ENCODE results near the gene DNAH10.

Gene DNAH10

DNA sequence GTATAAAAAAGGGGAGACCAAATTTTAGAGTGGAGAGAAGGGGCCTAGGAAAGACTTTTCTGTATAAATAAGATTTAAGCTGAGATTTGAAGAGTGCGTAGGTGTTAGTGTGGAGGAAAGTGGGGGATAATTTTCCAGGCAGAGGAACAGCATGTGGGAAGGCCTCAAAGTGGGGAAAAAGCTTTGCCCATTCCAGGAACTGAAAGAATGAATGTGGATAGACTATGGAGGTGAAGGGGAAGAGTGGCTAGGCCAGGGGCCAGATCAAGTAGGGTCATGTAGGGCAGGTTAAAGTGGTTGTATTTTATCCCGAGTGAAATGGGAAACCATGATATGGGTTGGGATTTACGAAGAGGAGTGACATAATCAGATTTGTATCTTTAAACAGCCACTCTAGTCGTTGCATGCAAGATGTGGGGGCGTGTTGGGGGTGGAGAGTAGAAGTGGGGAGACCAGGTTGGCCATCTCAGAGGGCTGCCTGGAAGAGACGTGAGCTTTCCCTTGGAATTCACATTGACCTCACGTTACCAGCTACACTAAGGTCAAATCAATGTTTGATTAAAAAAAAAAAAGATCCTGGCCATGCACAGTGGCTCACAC lies 214.2 kb downstream of the DNAH10 start:
- DNase-seq, result no peak

DNA sequence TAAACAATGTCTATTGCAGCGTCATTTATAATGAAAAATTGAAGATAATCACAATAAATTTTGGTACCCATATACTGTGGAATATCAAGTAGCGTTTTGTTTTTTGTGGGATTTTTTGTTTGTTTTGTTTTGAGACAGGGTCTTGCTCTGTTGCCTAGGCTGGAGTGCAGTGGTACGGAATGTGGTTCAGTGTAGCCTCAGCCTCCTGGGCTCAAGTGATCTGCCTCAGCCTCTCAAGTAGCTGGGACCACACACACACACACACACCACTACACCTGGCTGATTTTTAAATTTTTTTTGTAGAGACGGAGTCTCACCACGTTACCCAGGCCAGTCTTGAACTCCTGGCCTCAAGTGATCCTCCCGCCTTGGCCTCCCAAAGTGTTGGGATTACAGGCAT lies 217.5 kb downstream of the DNAH10 start:
- no peak for DNase-seq

DNA sequence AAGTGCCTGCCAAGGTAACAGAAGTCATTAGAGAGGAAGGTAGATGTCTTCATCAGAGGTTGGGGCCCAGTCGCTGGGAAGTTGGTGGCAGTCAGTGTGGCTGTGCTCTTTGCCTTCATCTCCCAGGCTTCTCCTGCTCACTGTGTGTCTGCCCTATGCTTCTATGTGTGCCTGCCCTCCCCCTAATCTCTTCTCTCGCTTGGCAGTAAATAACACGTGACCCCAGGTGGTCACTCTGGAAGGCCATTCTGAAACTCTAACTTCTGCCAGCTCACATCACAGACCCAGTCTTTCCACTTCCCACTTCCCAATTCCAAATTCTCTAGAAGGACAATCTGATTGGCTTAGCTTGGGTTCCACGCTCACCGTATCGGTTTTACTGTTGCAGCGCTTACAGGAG lies 220.2 kb downstream of the DNAH10 start:
- no peak for DNase-seq

DNA sequence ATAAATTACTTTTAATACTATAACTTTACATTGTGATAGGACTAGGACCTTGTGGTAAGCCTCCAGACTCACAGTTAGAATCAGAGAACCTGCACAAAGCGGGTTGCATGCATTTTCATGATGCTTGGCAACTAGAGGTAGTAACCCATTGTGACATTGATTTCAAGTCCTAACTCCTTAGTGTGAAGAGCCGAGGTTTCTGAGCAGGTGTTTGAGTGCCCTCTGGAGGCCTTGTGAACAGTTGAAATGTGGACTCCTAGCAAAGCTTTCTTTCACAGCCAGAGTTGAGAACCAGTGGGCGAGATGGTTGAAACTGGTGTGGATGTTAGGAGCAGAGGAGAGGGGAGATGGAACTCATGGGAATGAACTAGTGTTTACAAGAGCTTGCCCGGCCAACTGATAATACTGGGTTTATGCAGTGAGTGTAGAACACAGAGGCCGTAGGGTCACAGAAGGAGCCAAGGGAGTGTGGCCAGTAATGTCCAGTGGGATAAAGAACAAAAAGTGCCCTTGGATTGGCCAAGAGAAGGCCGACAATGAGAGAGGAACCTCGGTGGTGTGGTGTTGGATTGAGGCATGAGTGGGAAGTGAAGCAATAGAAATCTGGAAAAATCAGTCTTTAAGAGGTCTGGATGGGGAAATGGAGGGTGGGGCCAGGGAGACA lies 221.9 kb downstream of the DNAH10 start:
- DNase-seq, result no peak

DNA sequence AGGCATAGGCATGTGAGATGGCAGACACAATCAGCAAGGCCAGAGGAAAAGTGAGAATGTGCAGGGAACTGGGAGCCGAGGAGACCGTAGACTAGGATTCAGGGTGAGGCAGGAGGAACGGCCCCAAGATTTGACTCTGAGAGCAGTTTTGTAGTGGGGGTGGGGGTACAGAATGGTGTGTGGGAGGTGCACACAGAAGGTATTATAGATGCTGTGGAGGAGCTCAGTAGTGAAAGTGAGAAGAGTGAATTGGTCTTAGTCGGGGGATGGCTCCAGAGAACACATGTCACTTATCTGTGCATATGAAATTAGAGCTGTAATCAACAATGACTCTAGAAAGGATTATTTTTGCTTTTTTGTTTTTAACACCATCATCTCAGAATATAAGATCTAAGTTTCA lies 222.8 kb downstream of the DNAH10 start:
- DNase-seq, result no peak

All from T1000 (cell line).